Spleen (tissue), 7 donors: ENCODE measurements around the gene NKTR.

ENCODE experiments used
- POLR2AphosphoS5 ChIP-seq, 3 donors: sonication (generic); formaldehyde crosslinking; IDR thresholded peaks; one replicate each; pipeline ENCODE4 v1.5.1; 2017; ENCODE audit warnings: antibody characterized with exemption in 3 of 3
- TF ChIP-seq, protein P1 (sequence below), 11 experiments: fragments of 200-600 bp in 7 of 11; fragments of 450-650 bp in 4 of 11; sonication (generic) in 4 of 11; IDR thresholded peaks in 8 of 11; conservative IDR thresholded peaks in 3 of 11; 1 replicate in 7 of 11; 2 replicates in 4 of 11; pipeline versions ENCODE4 v1.4.0 to v1.8.0; 2016 to 2021; ENCODE audit warnings: antibody characterized with exemption in 11 of 11, inconsistent platforms in 4 of 11, mild to moderate bottlenecking in 1 of 11
- donor health status: DM: no; HTN: no; CAD: no; lungs with moderate emphysema.
- donor health status: DM: no; HTN: no; CAD: no.
- donor health status: DM: no; HTN: no; CAD: no.

DNA sequence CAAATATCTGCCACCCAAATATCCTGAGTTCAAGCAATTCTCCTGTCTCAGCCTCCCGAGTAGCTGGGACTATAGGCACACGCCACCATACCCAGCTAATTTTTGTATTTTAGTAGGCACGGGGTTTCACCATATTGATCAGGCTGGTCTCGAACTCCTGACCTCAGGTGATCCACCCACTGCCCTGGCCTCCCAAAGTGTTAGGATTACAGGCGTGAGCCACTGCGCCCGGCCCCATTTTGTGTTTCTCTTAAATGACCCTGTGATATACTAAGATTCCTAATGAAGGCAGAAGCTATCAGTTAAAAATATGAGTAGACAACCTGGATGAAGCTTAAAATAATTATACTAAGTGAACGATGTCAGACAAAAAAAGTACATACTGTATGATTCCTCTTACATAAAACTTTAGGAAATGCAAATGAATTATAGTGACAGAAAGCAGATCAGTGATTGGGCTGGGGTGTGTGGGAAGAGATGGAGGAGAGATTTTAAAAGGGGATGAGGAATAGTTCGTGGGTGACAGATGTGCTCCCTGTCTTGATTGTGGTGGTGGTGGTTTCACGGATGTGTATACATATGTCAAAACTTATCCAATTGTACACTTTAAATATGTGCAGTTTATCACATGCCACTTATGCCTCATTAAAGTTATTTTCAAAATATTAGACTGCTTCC lies 81.0 kb downstream of the NKTR start:
- TF ChIP-seq, protein P1, sequence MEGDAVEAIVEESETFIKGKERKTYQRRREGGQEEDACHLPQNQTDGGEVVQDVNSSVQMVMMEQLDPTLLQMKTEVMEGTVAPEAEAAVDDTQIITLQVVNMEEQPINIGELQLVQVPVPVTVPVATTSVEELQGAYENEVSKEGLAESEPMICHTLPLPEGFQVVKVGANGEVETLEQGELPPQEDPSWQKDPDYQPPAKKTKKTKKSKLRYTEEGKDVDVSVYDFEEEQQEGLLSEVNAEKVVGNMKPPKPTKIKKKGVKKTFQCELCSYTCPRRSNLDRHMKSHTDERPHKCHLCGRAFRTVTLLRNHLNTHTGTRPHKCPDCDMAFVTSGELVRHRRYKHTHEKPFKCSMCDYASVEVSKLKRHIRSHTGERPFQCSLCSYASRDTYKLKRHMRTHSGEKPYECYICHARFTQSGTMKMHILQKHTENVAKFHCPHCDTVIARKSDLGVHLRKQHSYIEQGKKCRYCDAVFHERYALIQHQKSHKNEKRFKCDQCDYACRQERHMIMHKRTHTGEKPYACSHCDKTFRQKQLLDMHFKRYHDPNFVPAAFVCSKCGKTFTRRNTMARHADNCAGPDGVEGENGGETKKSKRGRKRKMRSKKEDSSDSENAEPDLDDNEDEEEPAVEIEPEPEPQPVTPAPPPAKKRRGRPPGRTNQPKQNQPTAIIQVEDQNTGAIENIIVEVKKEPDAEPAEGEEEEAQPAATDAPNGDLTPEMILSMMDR (IDR thresholded peaks at IDR 0.05 in 8 of 11, conservative IDR thresholded peaks at IDR 0.05 in 3 of 11) = no peak
- TF ChIP-seq POLR2AphosphoS5 (IDR thresholded peaks at IDR 0.05) = no peak
